Fibroblast of skin of abdomen (primary cell): ENCODE measurements around the gene C11orf86.
"Not testable (repeated sequence)": the region's sequence is repeated elsewhere in the genome, so short reads cannot be mapped to it uniquely, and the experiment has no call there.

ENCODE experiments used
- DNase-seq: peaks from one replicate; pipeline ENCODE4 v3.0.0-alpha.2; 2013

The C11orf86 gene

DNA sequence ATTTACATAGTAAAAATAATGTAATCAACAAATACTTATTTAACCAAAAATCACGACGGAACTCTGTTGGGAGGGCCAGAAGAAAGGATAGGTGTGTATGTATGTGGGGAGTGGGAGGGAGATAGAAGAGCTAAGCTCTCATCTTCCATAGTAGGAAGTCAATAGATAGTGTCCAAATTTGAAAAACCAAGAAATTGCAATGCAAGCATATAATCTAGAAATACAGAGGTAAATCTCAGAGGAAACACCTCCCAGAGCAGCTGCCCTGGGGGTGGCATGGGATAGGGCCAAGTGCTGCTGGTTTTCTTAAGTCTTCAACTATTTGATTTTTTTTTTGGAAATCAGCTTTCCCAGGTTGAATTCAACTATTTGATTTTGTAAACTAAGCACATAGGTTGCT, 16.9 kb downstream of the C11orf86 start:
- DNase-seq = no peak

- DNase-seq = peak; percentile 22
Observed at GRCh38 chr11:66996609-66997273, 21.6 kb downstream of the C11orf86 start.

DNA sequence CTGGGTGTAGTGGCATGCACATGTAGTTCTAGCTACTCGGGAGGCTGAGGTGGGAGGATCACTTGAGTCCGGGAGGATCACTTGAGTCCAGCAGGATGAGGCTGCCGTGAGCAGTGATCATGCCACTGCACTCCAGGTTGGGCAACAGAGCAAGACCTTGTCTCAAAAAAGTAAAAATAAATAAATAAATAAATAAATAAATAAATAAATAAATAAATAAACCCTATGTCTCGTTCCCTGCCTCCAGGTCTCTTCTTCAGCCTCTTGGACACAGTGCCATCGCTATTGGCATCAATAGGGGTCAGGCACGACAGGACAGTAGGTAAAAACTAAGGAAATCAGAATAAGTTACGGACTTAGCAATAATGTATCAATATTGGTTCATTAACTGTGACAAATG, 24.5 kb downstream of the C11orf86 start:
- DNase-seq = no peak

- no peak for DNase-seq
Observed at GRCh38 chr11:67001332-67001731, 26.2 kb downstream of the C11orf86 start.

- DNase-seq = no peak
Observed at GRCh38 chr11:67002297-67002913, 27.3 kb downstream of the C11orf86 start.

DNA sequence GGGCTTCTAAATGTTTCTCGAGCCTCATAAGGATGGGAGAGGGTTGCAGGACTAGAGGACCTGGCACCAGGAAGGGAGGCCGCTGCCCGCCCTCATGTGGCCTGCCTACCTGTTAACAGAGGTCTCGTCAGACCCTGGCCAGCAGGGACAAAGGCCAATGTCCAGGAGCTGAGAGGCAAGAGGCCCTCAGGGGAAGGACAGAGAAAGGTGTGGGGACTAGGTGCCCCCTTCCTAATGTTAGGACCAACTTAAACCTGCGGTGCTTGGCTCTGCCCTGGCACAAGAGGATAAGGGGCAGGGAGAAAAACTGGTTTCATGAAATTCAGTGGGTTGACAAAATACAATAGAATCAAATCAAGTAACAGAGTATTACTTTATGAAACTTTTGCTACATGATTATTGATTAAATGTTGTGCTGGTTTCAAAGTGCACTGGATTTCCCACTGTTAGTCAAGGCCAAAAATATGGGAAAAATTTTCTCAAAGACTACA, 27.9 kb downstream of the C11orf86 start:
- no peak for DNase-seq

GRCh38 chr11:67005200-67005599, 30.1 kb downstream of the C11orf86 start:
- DNase-seq = not testable (repeated sequence)

DNA sequence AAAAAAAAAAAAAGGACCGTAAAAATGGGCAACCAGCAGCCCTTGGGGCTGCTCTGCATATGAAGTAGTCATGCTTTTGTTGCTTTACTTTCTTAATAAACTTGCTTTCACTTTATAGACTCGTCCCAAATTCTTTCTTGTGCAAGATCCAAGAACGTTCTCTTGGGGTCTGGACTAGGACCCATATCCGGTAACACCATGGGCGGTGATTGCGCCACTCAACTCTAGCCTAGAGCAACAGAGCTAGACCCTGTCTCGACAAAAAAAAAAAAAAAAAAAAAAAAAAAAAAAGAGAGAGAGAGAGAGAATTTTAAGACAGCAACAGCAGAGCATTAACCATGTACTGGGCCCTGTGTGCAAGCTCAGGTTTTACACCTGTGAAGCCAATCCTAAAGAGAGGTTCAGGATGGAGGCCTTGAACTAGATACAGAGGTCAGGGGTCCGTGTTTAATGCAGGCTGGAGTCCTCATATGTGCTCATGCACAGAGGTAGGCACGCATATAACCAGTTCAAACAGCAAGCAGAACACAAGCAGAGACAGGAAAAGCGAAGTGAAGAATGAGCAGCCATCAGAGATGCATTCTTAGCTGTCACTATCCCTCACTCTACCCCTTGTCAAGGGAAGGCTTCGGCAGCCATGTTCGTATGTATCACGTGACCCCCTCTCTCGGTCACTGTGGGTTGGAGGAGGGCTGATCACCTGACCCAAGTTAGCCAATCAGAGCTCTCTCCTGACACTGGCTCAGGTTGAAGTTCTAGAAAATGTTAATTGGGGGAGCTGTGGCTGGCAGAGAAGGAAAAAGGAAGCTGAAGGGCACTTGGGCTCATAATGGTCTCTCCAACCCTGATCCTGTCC, 31.2 kb downstream of the C11orf86 start:
- peak; percentile 25 for DNase-seq

- DNase-seq = no peak
Observed at GRCh38 chr11:67007126-67007525, 32.0 kb downstream of the C11orf86 start.

DNA sequence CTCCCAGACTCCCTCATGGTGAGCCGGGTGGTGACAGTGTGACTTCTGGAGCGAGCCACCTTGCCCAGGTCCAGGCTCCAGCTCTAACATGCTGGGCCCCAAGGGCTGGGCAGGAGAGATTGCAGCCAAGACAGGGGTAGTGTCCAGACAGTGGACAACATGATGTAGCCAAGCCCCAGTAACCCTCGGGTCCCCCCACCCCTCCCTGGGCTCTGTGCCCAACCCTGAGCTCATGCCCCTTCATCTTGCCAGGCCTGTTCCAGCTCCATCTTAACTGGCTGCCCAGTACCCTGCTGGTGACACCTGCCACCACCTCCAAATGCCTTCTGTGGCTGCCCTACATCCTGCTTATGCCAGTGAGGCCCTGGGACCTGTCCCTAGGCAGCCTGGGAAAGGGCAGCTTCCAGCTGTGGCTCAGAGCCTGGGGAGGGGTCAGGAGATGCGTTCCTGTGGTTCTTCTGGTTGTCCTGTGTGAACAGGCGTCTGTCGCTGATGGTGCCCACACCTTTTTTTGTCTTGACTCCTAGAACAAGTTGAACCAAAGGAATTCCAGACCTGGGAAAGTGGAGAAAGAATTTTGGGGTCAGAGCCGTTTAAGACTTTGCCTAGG, 35.3 kb downstream of the C11orf86 start:
- no peak for DNase-seq

- DNase-seq = no peak
Observed at GRCh38 chr11:67013511-67014045, 38.5 kb downstream of the C11orf86 start.

DNA sequence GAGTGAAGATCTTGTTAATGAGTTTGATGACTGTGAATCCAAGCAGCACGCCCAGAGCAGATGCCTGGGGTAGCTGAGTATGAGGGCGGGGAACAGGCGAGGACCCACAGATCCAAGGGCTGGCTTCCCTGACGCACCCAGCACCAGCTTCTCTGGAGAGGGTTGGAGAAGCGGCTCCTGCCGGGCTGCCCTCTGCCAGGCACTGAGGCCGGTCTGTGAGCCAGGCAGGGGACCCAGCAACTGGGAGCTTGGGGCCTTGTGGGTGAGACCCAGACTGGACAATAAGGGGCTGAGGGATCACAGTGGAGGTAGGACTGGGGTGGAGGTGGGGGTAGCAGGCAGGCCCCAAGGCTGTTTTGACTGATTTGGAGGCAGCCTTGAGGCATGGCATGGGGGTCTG, 39.2 kb downstream of the C11orf86 start:
- DNase-seq = no peak

GRCh38 chr11:67015048-67015447, 39.9 kb downstream of the C11orf86 start:
- DNase-seq = no peak

GRCh38 chr11:67016550-67016949, 41.4 kb downstream of the C11orf86 start:
- DNase-seq = no peak

DNA sequence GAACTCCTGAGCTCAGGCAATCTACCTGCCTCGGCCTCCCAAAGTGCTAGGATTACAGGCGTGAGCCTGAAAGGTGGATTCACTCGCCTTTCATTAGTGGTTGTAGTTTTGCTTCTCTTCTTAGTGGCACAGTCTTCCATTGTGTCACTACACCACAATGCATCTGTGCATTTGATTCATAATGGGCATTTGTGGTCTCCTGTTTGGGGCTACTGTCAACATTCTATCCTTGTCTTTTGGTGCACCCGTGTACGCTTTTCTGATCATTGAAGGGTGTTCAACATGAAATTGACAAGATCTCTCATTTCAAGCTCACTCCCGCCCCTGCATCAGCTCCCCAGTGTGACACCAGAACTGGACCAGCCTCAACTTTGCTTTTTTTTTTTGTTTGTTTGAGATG, 45.8 kb downstream of the C11orf86 start:
- no peak for DNase-seq

DNA sequence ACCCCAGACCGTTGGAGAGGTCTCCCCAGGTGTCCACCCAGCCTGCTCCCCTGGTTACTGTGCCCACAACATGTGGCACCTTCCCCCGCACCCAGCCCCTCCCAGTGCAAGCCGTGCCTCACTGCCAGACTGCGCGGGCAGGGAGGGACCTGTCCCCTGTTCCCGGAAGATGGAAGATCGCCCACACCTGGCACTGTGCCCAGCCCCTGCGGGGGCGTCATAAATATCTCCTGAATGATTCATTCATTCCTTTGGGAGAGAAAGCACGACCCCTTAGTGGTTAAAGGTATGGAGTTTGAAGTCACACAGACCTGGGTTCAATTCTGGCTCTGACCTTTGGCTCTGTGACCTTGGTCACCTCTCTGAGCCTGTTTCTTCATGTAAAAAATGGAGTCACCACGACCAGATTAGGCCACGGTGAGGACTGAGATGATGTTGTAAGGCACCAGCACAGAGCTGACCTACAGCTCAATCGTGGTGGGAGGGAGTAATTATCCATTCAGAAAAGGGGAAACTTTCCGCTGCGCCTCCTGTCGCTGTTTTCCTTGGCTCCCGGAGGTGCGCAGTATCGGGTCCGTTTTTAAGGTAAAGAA, 47.3 kb downstream of the C11orf86 start:
- DNase-seq = peak; percentile 35

GRCh38 chr11:67022961-67023956, 48.2 kb downstream of the C11orf86 start, which contains the start of gene SYT12:
Gene SYT12, plus strand, starts transcription at chr11:67023134. Its CDS starts 7,011 bp downstream, at chr11:67030145.
- DNase-seq = no peak

DNA sequence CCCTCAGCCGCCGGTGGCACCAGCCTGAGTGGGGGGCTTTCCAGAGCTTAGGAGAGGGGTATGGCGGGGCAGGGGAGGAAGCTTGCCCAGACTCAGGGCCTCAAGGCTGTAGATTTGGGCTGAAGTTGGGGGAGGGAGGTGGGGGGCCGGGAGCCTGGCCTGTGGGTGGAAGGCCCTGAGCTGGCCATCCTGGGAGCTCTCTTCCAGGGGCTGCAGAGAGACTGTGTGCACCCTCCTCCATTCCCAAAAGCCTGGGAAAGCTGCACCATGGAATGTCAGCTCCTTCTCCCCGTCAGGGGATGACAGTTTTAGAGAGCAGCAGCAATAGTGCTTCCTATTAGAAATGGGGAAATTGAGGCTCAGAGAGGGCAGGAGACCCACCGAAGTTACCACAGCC, 48.9 kb downstream of the C11orf86 start:
- no peak for DNase-seq

DNA sequence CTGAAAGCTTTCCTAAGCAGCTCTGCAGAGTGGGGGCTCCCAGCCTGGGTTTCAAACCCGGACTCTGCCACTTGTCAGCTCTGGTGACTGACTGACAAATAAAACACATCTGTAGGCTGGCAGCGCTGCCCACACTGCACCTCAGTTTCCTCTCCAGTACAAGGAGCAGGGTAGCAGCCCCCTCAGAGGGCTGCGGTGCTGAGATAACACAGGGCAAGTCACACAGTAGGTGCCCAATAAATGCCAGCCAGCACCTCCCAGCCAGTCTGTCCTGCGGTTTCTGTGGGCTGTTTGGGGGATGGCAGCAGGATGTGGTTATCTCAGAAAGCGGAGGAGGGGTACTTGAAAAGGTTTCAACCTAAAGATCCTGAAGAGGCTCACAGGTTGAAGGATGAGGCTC, 49.3 kb downstream of the C11orf86 start:
- no peak for DNase-seq

DNA sequence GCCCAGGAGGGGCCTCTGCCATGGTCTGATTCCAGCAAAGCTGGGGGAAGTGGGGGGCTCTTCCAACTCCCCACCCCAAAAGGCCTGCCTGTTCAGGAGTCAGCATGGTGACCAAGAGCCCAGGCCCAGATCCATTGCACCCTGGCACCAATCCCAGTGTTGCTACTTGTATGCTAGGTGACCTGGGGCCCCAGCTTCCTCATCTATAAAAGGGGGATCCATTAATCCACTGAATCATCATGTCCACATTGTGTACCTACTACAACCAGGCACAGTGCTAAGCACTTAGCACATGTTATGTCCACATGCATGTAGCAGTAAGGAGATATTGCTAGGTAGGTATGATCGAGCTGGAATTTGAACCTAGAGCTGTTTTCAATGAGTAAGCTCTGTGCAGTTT, 49.9 kb downstream of the C11orf86 start:
- no peak for DNase-seq

- DNase-seq = no peak
Observed at GRCh38 chr11:67025750-67026149, 50.6 kb downstream of the C11orf86 start.
